ENCODE measurements around the gene CSF3R.
"Not testable (repeated sequence)": the region's sequence is repeated elsewhere in the genome, so short reads cannot be mapped to it uniquely, and the experiment has no call there.

The CSF3R gene

DNA sequence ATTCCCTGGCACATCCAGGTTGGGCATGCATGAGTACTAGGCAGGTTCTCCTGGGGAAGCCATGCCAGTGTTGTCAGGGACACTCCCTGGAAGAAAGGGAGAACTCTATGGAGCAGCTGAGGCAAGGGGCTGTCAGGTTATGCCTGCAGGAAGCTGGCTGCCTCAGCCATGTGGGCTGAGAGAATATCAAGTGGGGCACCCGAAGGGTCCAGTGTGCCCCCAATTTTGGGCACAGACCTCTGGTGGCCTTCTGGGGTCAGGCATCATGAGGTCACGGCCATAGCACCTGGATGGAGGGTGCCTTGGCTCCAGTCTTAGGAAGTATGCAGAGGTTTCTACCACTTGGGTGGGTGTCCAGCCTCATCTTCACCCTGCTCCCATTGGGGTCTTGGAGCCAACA is 2.6 kb downstream of the CSF3R start:
- no peak for DNase-seq

DNA sequence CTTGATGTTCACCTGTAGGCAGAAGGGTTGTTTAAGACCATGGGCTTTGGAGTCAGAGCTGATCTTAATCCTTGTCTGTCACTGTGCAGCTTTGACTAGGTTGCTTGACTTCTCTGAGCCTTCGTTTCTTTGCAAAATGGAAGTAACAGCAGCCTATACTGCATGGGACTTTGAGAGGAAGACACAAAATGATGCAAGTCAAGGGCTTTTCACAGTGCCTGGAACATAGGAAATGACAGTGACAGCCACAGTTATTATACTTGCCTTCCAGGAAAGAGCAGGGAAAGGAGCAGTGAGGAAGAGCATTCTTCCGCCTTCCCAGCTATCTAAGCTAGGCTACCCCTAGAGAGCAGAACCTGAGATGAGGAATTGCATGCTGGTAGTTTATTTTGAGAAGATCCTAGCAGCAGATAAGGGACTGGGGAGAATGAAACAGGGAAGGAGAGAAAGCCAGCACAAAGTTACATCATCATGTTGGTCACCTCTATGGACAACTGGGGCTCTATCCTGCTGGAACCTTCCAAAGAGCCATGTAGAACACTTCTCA is 3.1 kb downstream of the CSF3R start:
- DNase-seq: no peak

DNA sequence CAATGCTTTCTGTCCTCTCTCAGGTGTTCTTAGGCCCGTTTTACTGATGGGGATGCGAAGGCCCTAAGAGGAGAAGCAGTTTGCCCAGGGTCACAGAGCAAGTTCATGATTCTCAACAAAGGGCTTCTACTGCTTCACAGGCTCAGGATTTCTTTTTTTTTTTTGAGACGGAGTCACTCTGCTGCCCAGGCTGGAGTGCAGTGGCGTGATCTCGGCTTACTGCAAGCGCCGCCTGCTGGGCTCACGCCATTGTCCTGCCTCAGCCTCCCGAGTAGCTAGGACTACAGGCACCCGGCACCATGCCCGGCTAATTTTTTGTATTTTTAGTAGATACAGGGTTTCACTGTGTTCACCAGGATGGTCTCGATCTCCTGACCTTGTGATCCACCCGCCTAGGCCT is 5.1 kb downstream of the CSF3R start:
- DNase-seq: not testable (repeated sequence)

DNA sequence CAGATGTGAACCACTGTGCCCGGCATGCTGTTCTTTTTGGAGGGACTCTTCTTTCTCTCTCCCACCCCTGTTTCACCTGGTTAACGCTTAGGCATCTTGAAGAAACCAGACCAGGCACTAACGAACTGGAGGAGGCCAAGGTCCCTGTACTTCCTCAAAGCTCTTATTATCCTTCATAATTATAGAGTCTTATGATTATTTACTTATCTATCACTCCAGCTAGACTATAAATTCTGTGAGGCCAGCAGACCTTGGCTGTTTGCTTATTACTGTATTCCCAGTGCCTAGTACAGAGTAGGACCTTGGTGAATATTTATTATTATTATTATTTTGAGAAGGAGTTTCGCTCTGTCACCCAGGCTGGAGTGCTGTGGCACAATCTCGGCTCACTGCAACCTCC is 5.8 kb downstream of the CSF3R start:
- no peak for DNase-seq

DNA sequence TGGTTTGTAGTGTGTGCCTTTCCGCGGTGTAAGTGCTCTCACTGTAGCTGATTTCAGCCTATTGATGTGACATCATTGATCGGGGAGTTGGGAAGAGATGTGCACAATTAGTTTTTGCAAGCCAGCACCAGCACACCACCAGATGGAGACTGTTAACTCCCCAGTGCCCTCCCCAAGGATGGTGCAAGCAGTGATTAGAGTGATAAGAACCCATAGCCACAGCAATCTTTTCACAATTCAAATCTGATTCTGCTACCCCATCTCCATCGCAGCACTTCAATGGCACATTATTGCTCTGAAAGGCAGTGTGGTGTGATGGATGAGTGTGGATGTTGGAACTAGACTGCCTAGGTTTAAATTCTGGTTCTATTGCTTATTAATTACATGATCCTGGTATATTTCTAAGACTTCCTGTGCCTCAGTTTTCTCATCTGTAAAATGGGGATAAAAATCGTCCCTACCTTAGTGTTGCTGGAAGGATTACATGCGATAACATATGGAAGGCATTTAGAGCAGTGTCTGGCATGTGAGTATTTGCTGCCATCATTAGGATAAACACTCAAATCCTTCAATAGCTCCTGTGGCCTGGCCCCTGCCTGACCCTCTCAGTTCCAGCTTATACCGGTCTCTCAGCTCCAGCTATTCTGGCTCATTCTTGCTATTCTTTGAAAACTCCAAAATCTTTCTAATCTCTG is 6.7 kb downstream of the CSF3R start:
- no peak for DNase-seq

DNA sequence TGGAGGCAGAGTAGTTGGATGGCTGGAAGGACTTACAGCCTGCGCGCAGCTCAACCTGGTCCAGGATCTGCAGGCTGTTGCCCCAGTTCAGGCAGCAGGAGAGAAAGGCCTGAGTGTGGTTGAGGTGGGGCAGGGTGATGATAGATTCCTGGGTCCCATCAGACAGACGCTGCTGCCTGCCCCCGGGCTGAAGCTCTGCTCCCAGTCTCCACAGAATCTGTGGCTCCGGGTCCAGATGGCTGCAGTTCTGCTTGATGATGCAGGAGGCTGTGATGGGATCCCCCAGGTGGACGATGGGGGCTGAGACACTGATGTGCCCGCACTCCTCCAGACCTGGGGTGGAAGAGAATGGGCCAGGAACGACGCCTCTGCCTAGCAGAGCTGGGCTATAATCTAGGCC is 7.4 kb downstream of the CSF3R start:
- DNase-seq: no peak

DNA sequence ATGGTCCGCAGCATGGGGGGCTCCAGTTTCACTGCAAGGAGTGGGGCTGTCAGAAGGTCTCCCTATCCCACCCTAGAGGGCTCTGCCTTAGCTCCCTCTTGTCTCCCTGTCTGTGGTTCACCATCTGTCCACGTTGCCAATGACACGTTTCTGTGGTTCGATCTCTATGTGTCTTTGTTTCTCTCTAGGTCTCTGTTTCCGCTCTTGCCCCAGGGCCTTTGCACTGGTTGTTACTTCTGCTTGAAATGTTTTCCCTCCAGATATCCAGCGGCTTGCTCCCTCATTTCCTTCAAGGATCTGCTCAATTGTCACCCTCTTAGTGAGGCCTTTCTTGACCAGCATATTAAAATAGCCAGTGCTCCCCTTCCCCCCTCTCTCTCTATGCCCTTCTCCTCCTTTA is 10.1 kb downstream of the CSF3R start:
- no peak for DNase-seq

DNA sequence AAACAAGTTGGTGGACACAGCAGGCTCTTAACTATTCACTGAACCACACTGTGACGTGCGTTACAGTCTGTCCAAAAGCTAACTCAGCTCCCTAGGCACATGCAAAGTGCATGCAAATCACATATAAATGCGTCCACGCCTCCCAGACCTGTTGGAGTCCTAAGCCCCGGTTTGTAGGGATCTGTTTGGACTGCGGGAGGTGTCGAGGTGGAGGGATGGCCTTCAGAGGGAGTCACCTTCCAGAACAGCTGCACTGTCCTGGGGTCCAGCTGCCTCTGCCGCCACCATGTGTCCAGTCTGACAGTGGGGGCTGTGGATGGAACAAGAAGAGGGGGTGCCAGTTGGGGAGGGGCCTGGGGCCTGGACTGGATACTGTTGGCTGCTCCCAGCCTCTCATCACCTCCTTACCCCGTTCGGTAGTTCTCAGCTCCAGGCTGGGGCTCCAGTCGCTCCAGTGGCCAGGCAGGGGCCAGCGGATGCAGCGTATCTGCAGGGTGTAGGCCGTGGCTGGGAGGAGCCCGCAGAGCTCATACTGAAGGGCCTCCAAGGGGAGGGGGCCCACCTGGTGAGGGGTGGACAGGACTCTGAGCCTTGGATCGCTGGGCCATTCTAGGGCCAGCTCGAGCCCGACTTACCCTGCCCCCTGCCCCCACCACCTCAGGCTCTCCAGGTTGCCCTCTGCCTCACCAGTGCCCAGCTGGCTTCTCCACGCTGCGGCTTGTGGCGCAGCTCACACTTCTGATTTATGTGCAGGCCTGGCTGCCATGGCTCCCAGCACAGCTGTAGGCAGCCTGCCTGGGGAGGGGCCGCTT is 10.7 kb downstream of the CSF3R start:
- DNase-seq: no peak

DNA sequence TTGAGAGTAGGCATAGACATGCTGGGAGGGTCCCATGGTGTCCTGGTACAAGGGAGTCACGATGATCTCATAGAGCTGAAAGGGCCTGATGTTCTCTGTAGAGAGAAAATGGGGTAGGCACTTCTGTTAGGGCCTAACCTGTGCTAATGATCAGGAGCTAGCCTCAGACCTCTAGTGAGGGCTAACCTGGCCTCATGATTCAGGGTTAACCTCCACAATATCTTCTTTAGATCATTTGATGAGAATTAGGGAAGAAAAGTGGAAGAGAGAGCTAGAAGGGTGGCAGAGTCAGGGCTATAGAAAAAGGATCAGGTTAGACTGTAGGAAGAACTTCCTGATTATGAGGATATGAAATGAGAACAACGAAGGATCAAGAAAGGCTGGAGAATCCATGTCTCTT is 13.6 kb downstream of the CSF3R start:
- DNase-seq: no peak

DNA sequence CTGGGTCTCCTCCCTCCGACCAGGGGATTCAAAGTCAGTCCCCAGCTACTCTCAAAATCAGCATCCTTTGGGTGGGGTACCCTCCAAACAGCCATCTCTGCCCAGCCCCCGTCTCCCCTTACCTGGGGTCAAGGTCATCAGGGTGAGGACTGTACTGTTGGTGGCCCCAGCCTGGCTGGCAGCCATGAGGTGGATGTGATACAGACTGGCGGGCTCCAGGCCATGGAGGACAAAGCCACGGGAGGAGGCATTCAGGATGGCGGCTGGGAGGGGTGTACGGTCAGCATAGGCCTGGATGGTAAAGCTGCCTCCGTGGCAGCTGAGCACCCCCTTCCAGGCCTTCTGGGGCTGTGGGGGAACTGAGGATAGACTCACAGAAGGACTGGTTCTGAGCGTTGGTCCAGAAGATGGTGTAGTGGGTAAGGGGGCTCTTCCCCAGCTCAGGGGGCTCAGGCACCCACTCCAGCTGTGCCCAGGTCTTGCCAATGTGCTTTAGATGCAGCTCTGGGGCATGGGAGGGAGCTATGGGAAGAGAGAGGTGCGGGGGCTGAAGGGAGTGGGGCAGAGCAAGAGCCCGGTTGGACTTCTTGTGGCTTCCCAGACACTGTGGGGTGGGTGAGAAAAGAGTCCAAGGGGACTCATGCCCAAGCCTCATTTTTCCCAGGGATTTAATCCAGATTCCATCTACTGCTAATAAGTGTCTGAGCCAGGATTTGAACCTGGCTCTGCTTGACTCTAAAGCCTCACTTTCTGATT is 14.8 kb downstream of the CSF3R start:
- DNase-seq: no peak

DNA sequence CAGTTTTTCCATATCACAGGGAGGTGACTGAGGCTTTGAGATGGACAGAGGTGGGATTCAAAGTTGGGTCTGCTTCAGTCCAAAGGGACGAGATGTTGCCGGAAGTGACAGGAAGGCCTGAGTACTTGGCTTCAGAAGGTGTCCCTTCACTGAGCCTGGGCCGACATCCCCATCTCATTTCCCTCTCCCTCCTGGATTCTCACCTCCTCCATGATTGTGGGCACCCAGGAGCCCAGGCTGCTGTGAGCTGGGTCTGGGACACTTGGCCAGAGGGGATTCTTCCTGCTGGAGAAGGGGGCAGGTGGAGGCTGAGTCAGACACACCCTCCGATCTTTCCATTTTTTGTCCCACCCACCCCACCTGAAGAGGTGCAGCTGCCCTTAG is 15.7 kb downstream of the CSF3R start:
- no peak for DNase-seq

DNA sequence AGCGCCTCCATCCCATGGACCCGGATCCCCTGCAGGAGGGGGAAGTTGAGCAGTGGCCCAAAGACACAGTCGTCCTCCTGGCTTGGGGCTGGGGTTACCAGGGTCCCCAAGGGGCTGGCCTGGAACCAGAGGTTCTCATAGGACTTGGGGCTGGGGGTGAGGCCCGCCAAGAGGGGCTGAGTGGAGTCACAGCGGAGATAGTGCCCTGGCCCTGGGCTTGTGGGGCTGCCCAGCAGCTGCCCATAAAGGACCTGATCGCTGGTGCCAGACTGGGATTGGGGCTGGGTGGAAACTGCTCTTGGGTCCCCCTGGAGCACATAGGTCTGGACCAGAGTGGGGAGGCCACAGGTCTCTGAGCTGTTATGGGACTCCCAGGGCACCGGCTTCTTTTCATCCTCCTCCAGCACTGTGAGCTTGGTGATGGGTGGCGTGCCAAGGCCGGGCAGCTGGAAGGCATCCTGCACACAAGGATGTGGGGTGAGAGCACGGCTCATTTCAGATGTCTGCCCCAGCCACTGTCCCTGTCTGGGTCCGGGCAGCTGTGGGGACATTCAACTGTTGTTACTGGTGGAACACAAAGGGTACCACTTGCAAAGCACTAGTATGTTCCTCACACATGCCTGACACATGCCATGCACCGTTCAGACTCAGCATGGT is 16.2 kb downstream of the CSF3R start:
- no peak for DNase-seq

DNA sequence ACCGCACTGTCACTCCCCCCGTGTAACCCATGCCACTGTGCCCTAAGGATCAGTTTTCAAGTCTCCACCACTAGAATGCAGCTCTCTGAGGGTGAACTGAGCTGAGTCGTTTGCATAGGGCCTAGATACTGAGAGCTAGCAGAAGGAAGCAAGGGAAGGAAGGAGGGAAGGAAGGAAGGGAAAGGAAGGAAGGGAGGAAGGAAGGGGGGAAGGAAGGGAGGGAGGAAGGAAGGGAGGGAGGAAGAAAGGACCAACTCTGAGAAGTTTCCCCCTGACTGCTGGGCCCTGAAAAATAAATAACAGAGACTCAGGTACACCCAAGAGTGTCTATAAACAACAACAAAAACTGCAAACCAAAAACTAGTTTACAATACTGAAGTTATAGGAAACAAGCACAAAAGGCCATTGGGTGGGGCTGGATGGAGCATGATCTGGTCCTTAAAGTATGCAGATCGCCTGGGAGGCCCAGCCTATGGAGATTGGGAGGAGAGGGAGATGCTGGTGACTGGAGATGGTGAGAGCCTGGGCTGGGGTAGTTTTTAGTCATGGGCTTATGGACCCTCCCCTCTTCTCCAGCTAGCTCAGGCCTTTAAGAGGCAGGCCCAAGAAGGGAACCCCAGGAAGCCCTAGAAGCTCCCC is 16.9 kb downstream of the CSF3R start:
- no peak for DNase-seq

DNA sequence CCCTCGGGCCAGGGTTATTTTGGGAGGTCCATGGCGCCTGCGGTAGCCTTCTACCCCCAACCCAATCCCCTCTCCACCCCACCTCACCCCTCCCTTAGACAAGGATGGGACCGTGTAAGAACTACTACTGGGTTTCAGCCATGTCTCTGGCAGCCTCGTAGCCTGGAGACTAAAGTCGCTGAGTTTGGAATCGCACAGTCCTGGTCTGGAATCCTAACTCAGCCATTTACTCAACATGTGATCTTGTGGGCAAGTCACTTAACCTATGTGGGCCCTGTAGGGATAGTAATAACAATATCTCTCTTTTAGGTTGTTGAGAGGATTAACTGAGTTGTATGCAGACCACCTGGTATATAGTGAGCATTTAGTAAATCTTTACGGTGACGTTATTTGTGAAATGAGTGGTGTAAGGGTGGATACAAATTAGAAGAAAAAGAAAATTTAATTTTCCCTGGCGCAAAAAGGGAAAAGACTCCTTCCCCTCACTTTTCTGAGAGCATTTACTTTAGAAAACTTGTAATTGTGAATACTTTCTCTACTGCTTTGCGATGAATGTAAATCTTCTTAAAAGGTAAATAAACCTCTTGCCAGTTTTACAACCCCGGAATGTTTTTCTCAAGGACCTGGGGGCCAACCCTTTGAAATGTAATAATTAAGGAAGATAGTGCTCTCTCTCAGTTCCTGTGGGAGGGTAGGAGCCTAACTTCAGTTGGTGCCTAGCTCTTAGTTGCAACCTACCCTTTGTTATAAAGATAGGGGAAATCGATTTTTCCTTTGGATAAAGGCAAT is 17.9 kb downstream of the CSF3R start:
- DNase-seq: peak; percentile 54 to 78

DNA sequence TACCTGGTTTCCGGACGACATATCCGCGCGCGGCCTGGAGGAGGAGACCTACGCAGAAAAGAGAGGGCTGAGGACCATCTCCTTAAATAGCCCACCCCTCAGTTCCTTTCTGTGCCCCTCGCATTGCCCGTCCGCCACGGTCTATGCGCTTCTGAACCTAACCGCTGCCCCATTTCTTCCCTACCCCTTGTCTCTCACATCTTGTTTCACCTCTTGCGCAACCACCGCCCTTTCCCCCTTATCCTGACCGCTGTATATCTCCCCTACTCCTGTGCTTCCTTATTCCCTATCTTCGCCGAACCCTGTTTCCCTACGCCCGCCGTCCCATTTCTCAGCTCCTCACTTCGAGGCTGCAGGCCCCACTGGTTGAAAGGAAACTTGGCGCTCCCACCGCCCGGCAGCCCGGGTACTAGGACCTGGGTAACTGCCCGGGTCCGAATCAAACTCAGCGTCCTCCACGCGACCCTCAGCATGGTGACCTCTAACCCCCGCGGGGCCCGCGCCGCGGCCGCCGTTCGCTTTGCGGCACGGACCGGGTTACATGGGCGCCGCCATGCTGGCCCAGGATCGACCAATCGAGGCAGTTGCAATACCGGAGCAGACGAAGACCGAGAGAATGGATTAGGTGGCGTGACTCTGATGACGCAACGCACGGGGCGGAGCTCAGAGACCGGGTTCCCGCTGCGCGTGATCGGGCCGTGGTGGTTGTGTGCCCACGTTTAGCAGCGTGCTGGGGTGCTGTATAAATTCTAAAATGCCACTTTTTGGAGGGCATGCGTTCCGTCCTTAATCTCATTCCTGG is 18.7 kb downstream of the CSF3R start, which contains the start of gene MRPS15:
MRPS15 (minus strand) TSS at position 582 of the 802 bp plus-strand sequence; CDS start at position 473, 109 bp downstream.
- DNase-seq: peak; percentile 93 to 96

DNA sequence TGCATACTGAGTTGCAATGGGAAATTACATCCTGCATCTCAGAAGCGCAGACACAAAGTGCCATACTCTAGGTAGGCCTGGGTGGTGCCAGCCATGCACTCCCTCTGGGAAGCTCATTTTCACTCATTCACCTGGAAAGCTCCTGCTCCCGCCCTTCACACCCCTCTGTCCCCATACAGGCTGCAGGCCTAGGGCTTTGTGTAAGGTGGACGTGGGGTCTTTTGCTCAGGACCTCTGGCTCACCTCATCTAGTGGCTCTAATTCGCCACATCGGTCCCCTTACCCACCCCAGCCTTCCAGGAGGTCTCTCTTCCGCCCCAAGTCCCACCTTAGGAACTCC is 19.3 kb downstream of the CSF3R start:
- no peak for DNase-seq

DNA sequence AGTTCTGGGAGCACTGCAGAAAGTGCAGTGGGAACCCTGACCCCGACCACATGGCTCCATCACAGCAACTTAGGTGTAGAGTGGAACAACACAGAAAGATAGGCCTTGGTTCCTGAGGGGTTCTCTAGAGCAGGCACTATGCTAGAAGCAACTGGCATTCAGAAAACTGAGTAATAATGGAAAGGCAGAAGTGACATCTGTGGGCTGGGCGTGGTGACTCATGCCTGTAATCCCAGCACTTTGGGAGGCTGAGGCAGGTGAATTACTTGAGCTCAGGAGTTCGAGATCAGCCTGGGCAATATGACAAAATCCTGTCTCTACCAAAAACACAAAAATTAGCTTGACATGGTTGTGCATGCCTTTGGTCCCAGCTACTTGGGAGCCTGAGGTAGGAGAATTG is 23.8 kb downstream of the CSF3R start:
- DNase-seq: no peak

DNA sequence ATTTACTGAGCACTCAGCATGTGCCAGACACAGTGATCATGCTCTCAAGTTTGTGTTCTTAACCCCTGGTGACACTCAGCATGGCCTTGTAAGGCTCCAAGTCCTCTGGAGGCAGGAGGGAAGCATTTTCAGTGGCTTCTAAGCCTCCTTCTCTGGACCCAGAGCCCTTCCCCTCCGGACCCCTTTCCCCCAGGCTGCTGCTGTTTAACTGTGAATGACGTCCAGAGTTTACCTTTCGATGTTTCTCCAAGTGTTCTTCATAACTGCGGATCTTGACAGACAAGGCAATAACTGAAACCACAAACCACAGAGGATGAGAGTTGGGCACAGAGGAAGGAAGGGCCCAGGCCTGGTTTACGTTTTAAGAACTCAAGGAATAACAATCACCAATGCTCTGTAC is 25.0 kb downstream of the CSF3R start:
- DNase-seq: no peak

DNA sequence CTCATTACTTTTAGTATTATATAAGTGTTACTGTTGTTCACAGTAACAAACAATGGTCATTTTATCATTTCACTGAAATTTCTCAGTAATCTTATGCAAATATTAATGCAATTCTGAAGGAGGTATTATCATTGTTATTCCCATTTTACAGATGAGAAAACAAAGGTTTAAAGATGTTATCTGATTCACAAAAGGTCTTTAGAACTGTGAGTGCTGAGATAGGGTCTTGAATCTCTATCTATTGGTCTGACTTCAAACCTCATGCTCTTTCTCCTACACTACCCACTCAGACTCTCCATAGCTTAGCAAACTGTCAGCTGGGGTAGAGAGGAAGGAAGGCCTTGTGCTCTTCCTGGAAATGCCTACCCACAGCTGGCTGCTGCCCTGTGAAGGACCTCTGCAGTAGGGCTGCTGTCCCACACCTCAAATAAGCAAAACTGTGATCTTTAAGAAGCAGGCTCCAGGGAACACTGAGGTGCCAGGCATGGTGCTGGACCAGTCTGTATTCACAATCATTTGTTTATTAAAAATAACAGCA is 26.3 kb downstream of the CSF3R start:
- DNase-seq: no peak

DNA sequence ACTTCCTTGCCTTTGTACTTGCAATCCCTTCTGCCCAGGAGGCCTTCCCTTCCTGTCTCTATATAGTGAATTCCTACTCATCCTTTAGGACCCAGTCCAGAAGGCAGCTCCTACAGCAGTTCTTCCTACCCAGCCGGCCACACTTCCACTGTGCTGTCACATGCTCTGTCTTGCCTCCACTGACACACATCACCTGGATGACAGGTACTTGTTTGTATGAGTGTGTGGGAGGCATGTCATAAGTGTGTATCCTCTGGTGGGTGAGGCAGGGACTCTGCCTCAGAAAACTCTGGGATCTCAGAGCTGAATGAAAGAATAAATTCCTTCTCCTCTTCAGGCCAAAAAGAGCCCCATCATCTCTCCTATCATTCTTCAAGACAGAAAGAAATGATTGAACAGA is 27.3 kb downstream of the CSF3R start:
- DNase-seq: no peak
